HK-2 (cell line): ENCODE measurements around the gene COG8.

Experiments
- DNase-seq: peaks from one replicate; pipeline ENCODE4 v3.0.0-alpha.2; 2018; ENCODE audit not compliant: unreplicated experiment

COG8 gene

DNA sequence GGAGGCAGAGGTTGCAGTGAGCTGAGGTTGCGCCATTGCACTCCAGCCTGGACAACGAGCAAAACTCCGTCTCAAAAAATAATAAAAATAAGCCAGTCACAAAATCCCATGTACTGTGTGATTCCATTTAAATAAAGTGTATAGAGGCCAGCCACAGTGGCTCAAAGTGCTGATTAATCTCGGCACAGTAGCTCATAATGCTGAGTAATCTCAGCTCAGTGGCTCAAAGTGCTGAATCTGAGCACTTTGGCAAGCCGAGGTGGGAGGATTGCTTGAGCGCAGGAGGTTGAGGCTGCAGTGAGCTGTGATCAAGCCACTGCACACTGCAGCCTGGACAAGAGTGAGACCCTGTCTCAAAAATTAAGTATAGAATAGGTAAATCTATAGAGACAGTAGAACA, 7.3 kb upstream of the COG8 start:
- DNase-seq = no peak

DNA sequence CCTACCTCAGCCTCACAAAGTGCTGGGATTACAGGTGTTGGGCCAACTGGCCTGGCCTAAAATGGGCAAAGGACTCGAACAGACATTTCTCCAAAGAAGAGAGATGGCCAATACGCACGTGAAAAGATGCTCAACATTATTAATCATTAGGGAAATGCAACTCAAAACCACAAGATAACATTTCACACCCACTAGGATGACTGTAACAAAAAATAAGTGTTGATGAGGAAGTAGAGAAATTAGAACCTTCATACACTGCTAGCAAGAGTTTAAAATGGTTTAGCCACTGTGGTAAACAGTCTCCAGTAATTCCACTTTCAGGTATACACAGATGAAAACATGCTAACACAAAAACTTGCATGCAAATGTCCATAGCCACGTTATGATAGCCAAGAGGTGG, 6.6 kb upstream of the COG8 start:
- DNase-seq = no peak

DNA sequence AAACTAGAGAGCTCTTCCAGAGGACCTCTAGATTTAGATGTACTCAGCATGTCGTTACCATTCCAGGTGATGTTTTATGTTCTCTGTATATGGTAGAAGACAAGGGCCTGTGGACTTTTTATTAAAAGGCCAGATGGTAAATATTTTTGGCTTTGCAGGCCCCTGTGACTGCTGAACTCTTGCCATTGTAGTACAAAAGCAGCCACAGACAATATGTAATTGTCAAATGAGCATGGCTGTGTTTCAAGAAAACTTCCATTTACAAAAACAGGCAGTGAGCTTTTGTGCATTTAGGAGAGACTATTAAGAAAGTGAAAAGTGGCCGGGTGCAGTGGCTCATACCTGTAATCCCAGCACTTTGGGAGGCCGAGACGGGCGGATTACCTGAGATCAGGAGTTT, 4.8 kb upstream of the COG8 start:
- DNase-seq = no peak

DNA sequence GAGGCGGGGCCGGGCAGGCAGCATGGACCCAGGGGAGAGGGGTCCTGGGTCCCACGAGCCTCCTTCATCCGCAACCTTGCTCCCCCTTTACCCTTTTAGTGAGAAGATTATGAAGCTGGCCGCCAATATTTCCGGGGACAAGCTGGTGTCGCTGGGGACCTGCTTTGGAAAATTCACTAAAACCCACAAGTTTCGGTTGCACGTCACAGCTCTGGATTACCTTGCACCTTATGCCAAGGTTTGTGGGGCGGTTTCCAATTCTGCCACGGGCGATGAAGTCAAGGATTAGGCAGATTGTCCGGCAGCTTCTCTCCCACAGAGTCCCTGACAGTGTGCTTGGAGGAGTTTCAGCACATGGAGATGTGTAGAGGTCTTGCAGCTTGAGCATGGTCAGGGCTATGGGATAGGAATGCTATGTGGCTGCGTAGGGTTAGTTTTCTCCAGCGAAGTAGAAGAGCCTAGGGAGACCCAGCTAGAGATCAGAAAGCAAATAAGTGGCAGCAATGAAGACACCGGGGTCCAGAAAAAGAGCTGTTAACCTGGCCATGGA, 806 bp upstream of the COG8 start:
- DNase-seq = no peak

DNA sequence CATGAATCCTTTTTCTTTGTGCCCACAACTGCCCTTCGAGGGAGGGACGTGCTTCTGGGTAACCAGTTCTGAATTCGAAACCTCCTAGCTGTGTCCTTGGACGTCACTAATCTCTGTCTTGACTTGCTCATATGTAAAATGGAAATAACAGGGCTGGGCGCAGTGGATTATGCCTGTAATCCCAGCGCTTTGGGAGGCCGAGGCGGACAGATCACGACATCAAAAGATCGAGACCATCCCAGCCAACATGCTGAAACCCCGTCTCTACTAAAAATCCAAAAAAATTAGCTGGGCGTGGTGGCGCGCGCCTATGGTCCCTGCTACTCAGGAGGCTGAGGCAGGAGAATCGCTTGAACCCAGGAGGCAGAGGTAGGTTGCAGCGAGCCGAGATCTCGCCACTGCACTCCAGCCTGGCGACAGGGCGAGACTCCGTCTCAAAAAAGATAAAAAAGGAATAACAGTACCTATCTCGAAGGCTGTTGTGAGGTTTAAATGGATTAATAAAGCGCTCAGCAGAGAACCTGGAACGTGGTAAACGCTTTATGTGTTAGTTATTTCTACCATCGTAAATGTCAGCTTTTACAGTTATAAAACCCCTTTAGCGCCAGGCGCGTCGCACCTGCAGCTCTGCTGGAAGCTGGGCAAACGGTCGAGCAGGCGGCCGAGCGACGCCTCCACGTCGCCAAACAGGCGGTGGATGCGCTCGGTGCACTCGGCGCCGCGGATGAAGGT, 641 bp downstream of the COG8 start:
- no peak for DNase-seq

DNA sequence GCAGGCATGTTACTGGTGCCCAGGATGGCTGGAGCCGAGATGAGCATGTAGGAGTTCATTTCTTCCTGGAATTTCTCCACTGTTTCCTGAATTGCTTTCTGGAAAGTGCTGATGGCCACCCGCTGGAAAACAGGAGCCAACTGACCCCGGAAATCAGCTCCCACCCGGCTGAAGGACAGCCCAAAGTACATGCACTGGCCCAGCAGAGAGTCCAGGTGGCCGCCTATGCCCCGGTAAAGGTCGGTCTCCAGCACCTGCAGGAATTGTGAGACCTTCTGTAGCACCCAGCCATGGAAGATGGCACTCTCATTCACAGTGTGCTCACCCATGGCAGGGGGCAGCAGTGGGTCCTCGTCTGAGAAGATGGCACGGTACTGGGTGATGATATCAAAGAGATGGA, 4.7 kb downstream of the COG8 start:
- DNase-seq = no peak

DNA sequence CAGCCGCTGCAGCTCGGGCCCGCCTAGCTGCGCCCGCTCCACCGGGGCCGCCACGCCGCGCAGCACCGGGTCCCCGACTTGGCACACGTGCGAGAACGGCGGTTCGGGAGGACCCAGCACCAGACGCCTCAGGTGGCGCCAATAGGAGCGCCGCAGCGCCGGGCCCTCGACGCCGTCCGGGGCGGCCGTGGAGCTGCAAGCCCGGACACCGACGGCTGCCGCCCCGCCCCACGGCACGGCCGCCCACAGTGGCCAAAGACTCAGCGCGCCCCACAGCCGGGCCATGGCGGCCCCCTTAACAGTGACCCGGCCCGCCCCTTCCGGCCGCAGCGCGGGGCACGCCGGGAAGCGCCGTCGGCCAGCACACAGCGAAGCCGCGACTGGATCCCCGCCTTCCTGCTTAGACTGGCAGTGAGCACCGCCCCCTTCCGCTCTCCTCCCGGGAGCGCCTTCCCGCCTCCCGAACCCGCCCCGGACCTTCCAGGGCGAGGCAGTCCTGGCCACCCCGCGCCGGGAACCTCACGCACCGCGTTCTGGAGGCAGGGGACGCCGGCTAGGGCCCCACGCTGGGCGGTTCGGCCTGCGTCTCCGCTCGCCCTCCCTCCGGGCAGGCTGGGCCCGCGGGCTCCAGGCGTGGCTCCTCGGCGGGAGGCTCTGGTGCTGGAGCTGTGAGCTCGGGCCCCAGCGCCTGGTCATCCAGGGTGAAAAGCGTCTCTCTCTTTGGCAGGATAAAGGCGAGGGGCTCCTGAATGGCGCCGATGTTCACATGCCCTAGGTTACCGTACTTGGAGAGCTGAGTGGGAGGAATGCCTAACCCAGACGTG, 8.9 kb downstream of the COG8 start, which contains the start of gene PDF:
Gene PDF (minus strand): TSS at position 303 of the 824 bp plus-strand sequence. CDS start 18 bp downstream, at position 285.
- DNase-seq = peak; percentile 96

DNA sequence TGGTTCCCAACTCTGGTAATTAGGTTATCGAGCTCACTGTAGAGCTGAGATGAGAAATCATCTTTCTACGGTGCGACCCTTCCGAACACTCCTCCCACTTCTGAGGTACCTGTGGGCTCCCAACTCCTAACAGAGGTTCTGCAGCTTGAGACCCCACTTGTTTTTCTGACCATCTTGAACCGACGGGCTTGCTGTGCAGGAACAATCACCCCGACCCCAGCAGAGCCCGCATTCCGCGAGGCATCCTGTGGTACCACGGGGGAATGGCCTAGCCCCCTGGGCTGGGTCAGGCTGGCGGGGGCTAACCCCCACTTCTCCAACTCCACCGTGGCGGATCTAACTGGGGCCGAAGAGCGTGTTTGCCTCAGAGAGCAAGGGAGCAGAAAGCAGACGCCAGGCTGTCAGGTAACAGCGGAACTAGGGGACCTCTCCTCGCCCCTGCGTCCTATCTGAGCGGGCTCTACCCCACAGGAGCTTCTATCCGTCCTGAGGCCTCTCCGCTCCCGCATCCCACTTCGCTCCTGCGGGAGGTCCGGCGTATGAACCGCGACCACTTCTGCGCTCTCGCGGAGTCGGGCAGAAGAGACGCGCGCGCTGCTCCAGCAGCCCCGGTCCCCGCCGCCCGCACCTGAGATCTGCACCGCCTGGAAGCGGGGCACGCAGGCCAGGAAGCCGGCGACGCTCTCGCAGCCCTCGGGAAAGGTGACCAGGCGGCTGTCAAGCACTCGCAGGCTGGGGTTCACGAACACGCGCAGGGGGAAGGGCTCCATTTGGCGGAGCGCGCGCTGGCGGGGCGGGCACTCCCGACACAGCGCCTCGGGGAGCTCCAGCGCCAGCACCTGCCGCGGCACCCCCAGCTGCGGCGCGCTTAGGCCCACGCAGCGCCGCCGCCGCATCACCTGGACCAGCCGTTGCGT, 9.7 kb downstream of the COG8 start:
- DNase-seq = no peak

DNA sequence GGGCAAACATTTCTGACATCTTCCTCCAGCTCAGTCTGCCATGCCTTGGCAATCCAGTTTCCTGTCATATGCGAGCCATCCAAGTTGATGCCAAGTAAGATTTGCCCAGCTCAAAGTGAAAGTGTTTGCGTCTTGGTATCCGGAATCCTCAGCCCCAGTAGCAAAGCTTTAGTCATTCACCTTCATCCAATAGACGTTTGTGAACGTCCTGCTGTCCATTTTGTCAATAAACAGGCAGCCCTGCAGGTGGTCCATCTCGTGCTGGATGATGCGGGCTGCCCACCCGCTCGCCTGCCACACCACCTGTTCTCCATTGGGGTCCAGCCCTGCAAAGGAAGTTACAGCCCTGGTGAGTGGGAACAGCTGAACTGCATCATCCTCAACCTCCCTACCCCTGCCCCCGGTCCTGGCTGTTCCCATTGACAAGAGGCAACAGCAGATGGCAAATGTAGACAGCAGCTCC, 10.5 kb downstream of the COG8 start:
- DNase-seq = no peak

DNA sequence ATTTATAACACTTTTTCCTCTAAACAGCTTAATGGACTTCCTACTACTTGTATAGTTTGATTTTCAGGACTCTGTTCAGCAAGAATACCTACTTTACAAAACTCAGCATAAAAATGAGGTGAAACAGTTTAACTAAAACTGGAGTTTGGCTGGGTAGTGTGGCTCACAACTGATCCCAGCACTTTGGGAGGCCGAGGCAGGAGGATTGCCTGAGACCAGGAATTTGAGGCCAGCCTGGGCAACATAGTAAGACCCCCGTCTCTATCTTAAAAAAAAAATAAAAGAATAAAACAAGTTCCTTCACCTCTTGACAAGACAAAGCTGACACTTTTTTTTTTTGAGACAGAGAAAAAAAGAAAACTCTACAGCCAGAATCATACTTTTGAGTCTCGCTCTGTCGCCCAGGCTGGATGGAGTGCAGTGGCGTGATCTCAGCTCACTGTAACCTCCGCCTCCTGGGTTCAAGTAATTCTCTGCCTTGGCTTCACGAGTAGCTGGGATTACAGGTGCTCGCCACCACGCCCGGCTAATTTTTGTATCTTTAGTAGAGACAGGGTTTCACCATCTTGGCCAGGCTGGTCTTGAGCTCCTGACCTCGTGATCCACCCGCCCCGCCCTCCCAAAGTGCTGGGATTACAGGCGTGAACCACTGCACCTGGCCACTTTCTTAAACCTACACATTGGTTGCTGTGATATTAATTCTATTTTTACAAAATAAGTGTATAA, 11.6 kb downstream of the COG8 start:
- no peak for DNase-seq

DNA sequence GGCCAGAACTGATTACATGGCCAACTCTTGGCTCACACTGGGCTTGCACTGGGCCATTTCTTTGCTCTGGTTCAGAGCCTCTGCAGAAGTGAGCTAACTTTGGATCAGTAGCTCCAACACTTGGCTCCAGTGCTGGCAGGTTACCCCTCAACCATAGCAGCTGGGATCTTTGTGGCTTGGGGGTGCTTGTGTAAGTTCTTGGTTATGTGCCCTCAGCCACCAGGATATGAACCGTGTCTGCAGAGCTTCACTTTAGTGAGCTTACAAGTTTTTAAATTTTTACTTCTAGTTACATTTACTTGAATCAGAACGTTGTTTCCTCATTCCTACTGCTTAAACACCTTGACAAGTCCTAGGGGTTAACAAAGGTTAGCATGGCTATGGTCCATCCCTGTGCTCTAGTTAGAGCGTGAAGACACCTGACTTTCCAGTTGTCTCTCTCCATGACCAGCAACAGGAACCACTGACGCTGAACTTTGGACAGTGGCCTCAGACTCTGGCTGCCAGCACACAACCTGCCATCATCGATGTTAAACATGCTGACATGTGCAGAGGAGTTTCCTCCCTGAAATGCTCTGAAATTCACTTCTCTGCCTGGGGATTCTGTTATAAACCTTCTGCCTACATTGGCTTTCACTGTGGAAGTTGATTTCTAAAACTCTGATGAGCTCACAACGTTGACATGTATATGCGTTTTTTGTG, 13.0 kb downstream of the COG8 start:
- DNase-seq = no peak

DNA sequence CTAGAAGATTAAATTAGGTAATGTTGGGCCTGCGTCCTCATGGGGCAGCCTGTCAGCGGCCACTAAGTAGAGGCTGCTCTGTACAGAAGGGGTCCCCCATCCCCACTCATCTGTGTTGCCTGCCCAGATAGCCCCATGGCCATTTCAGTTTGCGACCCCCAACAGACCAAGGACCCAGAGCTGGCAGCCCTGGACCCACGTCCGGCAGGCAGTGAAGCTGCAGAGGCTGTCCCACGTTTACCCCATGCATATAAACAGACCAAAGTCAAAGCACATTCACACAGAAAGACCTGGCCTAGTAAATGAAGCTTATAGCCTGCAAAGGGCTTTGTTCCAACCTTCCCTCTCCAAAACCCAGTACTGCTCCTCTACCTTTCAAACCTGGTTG, 13.6 kb downstream of the COG8 start:
- no peak for DNase-seq

DNA sequence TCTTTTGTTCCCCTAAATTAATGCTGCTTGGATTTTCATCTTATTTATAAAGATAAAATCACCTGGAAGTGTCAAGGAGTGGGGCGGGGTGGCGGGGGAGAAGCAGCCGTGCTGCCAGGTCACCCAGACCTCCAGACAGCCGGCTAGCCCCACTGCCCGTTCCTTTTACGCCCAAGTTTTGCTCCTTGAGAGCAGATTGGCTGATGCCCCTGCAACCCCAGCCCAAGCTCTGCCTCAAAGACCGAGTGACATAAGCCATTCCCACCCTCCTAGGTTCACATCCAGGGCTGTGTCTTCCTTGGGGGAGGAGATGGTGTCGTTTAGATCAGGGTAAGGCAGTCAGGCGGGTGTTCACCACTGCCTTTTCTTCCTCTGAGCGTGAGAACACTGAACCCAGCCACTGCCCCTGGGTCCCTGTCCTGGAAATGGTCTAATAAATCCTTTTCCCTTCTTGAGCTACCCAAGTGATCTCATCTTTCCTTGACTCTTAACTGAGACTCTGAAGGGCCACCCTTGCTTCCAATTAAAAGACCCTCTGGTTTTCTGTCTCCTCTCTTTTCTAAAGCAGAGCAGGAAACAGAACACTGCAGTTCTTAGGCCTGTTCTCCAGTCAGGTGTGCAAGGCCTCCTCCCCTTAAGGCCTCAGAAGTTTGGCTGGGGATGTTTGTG, 14.6 kb downstream of the COG8 start:
- DNase-seq = no peak

DNA sequence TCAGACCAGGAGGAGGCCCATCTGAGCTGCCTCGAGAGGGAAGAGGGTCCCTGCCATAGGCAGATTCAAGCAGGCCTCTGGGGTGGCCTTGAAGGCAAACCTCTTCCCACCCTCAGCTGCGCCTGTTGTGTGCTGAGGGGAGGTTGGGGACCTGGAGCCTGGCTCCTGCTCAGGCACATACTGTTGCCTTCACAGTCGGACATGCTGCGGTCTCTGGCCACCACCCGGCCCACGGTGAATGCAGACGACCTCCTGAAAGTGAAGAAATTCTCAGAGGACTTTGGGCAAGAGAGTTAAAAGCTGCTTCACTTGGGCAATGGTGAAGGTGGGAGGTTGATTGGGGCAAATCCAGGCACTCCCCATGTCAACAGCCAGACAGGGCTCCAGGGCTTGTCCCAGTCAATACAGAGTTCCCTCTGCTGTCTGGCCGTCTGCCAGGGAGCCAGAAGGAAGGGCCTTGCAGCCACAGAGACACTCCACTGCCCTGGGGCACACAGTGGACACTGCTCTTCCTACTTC, 15.3 kb downstream of the COG8 start:
- DNase-seq = no peak

DNA sequence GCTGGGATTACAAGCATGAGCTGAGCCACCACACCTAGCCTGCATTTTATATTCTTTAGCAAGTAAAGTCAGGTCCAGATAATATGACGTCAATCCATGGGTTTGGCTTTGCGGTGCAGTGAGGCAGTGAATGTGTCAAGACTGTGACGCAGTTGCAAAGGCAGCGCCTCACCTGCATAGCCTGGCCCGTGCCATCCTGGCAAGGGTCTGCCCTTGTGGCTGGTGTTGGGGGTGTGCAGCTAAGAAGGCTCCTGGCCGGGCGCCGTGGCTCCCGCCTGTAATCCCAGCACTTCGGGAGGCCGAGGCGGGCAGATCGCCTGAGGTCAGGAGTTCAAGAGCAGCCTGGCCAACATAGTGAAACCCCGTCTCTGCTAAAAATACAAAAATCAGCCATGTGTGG, 15.9 kb downstream of the COG8 start:
- no peak for DNase-seq

DNA sequence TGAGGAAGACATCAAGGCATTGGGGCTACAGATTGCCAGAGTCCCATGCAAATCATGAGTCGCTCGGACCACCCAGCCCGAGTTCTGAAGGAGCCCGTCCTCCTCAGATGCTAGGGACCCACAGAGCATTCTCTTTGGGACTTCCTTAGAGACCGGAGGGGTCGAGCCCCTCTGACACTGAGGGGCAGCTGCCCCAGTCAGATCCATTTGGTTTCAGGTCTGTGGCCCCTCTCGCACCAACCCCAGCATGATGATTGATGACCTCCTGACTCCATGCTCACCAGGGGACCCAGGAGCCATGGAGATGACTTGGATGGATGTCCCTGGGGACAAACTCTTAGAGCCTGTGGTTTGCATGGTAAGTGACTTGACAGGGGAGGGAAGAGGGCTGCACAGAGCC, 17.0 kb downstream of the COG8 start:
- no peak for DNase-seq

DNA sequence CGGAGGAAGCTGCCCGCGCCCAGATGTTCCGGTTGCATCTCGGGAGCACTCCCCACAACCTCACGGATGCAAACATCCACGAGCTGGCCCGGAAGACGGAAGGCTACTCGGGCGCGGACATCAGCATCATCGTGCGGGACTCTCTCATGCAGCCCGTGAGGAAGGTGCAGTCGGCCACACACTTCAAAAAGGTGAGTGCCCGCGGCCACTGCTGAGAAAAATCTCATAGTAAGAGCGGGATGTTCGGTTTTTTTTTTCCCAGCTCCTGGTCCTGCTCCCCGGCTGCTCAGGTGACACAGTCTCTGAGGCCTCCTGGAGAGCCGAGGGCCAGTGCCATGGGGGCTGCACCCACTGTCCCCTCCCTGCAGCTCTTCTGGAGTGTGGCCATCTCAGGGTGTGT, 18.3 kb downstream of the COG8 start:
- no peak for DNase-seq

DNA sequence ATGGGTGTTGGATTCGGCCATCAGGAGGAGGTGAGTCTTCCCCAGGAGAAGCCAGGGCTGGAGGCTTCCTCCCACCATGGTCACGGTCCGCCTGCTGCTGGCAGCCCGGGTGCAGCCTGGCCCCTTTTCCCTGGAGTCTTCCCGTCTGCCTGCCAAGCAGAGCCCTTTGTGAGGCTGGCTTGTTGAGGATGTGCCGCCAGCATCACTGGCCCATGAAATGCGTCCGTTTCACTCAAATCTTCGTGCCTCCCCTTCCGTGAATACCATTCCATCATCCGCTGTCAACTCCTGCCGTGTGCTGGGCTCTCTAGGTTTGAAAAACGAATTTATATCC, 18.7 kb downstream of the COG8 start:
- DNase-seq = no peak

DNA sequence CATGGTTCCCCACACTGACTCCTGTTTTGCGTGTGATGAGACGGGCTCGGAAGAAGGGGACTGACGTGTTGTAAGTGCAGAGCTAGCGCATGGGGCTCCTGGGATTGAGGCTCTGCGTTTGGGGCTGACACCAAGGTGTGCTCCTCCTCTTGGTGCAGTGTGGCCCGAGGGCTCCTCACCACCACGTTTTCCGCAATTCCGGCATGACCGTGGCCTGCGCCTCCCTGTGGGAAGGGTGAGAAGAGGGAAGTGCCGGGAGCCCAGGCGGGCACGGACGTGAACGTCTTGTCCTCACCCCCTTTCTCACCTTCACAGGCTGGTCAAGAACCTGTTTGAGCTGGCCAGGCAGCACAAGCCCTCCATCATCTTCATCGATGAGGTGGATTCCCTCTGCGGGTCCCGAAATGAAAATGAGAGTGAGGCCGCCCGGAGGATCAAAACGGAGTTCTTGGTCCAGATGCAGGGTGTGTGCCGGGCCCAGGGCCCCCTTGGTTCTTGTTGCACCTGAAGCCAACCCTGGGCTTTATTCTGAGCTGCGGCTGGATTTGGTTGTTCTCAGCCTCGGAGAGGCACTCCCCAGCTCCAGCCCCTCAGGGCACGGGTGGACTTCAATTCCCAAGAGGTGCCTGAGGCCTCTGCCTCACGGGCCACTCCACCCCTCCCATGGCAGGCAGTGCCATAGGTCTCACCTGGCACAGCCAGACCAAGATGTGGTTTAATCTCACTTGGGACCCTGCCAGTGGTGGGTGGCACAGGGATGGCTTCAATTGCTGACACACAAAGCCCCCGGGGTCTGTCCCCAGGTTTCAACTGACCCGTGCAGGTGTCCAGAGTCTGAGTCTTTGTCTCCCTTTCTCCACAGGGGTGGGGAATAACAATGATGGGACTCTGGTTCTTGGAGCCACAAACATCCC, 19.3 kb downstream of the COG8 start:
- no peak for DNase-seq
